Progenitor cell of endocrine pancreas (in vitro differentiated cells): ENCODE data around the gene CFHR3. TPM values are rescaled to one million over a fixed set of nuclear protein-coding genes. Genes with fewer than 3 reads are reported as not detected.
"Not testable (repeated sequence)": the region's sequence is repeated elsewhere in the genome, so short reads cannot be mapped to it uniquely, and the experiment has no call there.

Experiments used
- DNase-seq: peaks from one replicate; pipeline ENCODE4 v3.0.0; 2021; ENCODE audit warnings: low spot score; ENCODE audit not compliant: unreplicated experiment
- H3K27ac Mint-ChIP-seq: 2 replicates; pipeline ENCODE4 v1.8.0; 2021; ENCODE audit warnings: mild to moderate bottlenecking, moderate library complexity, mixed read lengths
- H3K27me3 Mint-ChIP-seq: 2 replicates; pipeline ENCODE4 v1.8.0; 2021; ENCODE audit warnings: mixed read lengths
- H3K36me3 Mint-ChIP-seq: 2 replicates; pipeline ENCODE4 v1.8.0; 2022; ENCODE audit warnings: mixed read lengths; ENCODE audit not compliant: insufficient read depth
- H3K4me1 Mint-ChIP-seq: 2 replicates; pipeline ENCODE4 v1.8.0; 2021; ENCODE audit warnings: low read depth, mixed read lengths
- H3K4me3 Mint-ChIP-seq: 2 replicates; pipeline ENCODE4 v1.8.0; 2021; ENCODE audit warnings: low read depth, mild to moderate bottlenecking, moderate library complexity, mixed read lengths
- H3K9me3 Mint-ChIP-seq: 2 replicates; pipeline ENCODE4 v1.8.0; 2021; ENCODE audit warnings: low read depth, mixed read lengths
- CTCF ChIP-seq: fragments of 200-600 bp; sonication (generic); IDR thresholded peaks from one replicate; pipeline ENCODE4 v1.5.0; 2021; ENCODE audit warnings: antibody characterized with exemption, mild to moderate bottlenecking; ENCODE audit not compliant: unreplicated experiment
- total RNA-seq: library from RNA; stranded (reverse); gene quantifications from 2 replicates; pipeline ENCODE4 v1.2.1, GENCODE V29; 2021

CFHR3 gene
- total RNA-seq, 1 donor from 2014 or later: 0.55 TPM

GRCh38 chr1:196827860-196828259 lies 53.2 kb downstream of the CFHR3 start:
- H3K27me3 Mint-ChIP-seq, H3K4me3 Mint-ChIP-seq, H3K27ac Mint-ChIP-seq, H3K9me3 Mint-ChIP-seq, H3K36me3 Mint-ChIP-seq, DNase-seq, H3K4me1 Mint-ChIP-seq: not testable (repeated sequence)
- TF ChIP-seq CTCF: peak; percentile 57

Other genes starting within 250 kb of the CFHR3 start
- gene KCNT2, start 166.4 kb upstream of the CFHR3 start, total RNA-seq: 25.3 and 26.1 TPM in 2 replicates
- not detected in 2 replicates for gene CFH, start 122.8 kb upstream of the CFHR3 start, total RNA-seq
- gene CFHR1, start 44.9 kb downstream of the CFHR3 start, total RNA-seq: not detected in 2 replicates
- gene CFHR4, start 113.2 kb downstream of the CFHR3 start, total RNA-seq: not detected in 2 replicates
- gene CFHR2, start 168.9 kb downstream of the CFHR3 start, total RNA-seq: not detected in 2 replicates
- not detected in 2 replicates for gene CFHR5, start 202.7 kb downstream of the CFHR3 start, total RNA-seq